SU-DHL-6 (cell line): Measurements from ENCODE around the gene TRIM22.

ENCODE experiments used
- EZH2phosphoT487 ChIP-seq: fragments of 200-600 bp; sonication (generic), shearing (Covaris generic); conservative IDR thresholded peaks from 2 replicates; pipeline ENCODE4 v1.6.1; 2018; ENCODE audit warnings: mild to moderate bottlenecking, antibody characterized with exemption, low read length, moderate library complexity, mixed read lengths
- TF ChIP-seq, protein P1 (sequence below): fragments of 200-600 bp; sonication (generic); IDR thresholded peaks from one replicate; pipeline ENCODE4 v1.5.1; 2017; ENCODE audit warnings: antibody characterized with exemption, mild to moderate bottlenecking, low read length, moderate library complexity; ENCODE audit not compliant: insufficient read depth, poor library complexity, severe bottlenecking

DNA sequence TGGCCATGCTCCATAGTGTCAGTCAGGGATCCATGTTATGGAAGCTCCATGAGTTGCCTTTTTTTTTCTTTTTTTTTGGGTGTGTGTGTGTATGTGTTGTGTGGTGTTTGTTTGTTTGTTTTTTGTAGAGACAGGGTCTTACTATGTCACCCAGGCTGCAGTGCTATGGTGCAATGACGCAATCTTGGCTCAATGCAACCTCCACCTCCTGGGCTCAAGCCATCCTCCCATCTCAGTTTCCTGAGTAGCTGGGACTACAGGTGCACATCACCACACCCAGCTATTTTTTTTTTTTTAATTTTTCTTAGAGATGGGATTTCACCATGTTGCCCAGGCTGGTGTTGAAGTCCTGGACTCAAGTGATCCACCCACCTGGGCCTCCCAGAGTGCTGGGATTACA is 1.1 kb upstream of the TRIM22 start:
- TF ChIP-seq, protein P1, sequence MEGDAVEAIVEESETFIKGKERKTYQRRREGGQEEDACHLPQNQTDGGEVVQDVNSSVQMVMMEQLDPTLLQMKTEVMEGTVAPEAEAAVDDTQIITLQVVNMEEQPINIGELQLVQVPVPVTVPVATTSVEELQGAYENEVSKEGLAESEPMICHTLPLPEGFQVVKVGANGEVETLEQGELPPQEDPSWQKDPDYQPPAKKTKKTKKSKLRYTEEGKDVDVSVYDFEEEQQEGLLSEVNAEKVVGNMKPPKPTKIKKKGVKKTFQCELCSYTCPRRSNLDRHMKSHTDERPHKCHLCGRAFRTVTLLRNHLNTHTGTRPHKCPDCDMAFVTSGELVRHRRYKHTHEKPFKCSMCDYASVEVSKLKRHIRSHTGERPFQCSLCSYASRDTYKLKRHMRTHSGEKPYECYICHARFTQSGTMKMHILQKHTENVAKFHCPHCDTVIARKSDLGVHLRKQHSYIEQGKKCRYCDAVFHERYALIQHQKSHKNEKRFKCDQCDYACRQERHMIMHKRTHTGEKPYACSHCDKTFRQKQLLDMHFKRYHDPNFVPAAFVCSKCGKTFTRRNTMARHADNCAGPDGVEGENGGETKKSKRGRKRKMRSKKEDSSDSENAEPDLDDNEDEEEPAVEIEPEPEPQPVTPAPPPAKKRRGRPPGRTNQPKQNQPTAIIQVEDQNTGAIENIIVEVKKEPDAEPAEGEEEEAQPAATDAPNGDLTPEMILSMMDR, result no peak
- TF ChIP-seq EZH2phosphoT487, result no peak
